ENCODE measurements around the gene POLR3A. TPM values are rescaled to one million over a fixed set of nuclear protein-coding genes. Genes with fewer than 3 reads are reported as not detected.

The POLR3A gene
- total and polyA plus RNA-seq, 2 of the 13 experiments (the other 11 are each of a cell fraction or from before 2014, with no cell fraction given): 13.6 to 19.2 TPM

DNA sequence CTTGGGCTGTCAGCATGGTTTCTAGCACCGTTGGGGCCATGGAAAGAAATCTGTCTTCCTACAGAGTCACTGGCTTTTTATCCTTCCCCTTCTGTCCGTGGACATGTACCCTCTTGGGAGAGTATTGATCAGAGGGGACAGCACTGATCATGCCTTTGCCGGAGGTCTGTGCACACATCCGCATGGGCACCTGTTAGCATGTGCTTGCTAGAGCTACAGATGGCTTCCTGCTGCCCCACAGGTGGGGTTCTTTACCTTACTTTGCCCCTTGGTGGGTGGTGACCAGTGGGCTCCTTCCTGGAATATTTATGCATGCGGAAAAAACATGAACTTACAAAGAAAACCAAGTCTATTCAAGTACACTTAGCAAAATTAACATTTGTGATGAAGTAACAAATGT, 29.2 kb upstream of the POLR3A start (continued):
- TF ChIP-seq AKNA (CRISPR knock-in tag; IDR thresholded peaks at IDR 0.05; ENCODE audit: borderline replicate concordance): no peak
- no peak for TF ChIP-seq RORA (CRISPR knock-in tag; IDR thresholded peaks at IDR 0.05)
- TF ChIP-seq ZNF775 (CRISPR knock-in tag; IDR thresholded peaks at IDR 0.05; ENCODE audit: borderline replicate concordance): no peak
- TF ChIP-seq ZNF576 (CRISPR knock-in tag; IDR thresholded peaks at IDR 0.05): no peak
- TF ChIP-seq, protein P1, sequence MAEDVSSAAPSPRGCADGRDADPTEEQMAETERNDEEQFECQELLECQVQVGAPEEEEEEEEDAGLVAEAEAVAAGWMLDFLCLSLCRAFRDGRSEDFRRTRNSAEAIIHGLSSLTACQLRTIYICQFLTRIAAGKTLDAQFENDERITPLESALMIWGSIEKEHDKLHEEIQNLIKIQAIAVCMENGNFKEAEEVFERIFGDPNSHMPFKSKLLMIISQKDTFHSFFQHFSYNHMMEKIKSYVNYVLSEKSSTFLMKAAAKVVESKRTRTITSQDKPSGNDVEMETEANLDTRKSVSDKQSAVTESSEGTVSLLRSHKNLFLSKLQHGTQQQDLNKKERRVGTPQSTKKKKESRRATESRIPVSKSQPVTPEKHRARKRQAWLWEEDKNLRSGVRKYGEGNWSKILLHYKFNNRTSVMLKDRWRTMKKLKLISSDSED (CRISPR knock-in tag; IDR thresholded peaks at IDR 0.05): no peak
- no peak for TF ChIP-seq BCL6 (CRISPR knock-in tag; IDR thresholded peaks at IDR 0.05)
- TF ChIP-seq, protein P2, sequence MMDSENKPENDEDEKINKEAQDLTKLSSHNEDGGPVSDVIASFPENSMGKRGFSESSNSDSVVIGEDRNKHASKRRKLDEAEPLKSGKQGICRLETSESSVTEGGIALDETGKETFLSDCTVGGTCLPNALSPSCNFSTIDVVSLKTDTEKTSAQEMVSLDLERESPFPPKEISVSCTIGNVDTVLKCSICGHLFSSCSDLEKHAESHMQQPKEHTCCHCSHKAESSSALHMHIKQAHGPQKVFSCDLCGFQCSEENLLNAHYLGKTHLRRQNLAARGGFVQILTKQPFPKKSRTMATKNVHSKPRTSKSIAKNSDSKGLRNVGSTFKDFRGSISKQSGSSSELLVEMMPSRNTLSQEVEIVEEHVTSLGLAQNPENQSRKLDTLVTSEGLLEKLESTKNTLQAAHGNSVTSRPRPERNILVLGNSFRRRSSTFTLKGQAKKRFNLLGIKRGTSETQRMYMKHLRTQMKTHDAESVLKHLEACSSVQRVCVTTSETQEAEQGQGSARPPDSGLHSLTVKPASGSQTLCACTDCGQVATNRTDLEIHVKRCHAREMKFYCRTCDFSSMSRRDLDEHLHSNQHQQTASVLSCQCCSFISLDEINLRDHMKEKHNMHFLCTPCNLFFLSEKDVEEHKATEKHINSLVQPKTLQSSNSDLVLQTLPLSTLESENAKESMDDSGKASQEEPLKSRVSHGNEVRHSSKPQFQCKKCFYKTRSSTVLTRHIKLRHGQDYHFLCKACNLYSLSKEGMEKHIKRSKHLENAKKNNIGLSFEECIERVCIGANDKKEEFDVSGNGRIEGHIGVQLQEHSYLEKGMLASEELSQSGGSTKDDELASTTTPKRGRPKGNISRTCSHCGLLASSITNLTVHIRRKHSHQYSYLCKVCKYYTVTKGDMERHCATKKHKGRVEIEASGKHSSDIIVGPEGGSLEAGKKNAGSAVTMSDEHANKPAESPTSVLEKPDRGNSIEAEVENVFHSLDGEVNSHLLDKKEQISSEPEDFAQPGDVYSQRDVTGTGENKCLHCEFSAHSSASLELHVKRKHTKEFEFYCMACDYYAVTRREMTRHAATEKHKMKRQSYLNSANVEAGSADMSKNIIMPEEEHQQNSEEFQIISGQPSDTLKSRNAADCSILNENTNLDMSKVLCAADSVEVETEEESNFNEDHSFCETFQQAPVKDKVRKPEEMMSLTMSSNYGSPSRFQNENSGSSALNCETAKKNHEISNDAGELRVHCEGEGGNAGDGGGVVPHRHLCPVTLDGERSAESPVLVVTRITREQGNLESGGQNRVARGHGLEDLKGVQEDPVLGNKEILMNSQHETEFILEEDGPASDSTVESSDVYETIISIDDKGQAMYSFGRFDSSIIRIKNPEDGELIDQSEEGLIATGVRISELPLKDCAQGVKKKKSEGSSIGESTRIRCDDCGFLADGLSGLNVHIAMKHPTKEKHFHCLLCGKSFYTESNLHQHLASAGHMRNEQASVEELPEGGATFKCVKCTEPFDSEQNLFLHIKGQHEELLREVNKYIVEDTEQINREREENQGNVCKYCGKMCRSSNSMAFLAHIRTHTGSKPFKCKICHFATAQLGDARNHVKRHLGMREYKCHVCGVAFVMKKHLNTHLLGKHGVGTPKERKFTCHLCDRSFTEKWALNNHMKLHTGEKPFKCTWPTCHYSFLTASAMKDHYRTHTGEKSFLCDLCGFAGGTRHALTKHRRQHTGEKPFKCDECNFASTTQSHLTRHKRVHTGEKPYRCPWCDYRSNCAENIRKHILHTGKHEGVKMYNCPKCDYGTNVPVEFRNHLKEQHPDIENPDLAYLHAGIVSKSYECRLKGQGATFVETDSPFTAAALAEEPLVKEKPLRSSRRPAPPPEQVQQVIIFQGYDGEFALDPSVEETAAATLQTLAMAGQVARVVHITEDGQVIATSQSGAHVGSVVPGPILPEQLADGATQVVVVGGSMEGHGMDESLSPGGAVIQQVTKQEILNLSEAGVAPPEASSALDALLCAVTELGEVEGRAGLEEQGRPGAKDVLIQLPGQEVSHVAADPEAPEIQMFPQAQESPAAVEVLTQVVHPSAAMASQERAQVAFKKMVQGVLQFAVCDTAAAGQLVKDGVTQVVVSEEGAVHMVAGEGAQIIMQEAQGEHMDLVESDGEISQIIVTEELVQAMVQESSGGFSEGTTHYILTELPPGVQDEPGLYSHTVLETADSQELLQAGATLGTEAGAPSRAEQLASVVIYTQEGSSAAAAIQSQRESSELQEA (CRISPR knock-in tag; IDR thresholded peaks at IDR 0.05; ENCODE audit: not compliant biosample characterization): no peak
